ENCODE measurements around the gene TGIF2. TPM values are rescaled to one million over a fixed set of nuclear protein-coding genes. Genes with fewer than 3 reads are reported as not detected.

TGIF2 gene
- total and polyA plus RNA-seq, 2 donors (not counting 1 experiment from before 2014, with no cell fraction given): 24.0 to 45.6 TPM

GRCh38 chr20:36620917-36621316, 47.5 kb downstream of the TGIF2 start:
- POLR2A ChIA-PET: no interaction called here
- 100% methylated on average over 5 of the region's 5 CpGs for WGBS (ENCODE audit: insufficient coverage)
- no peaks in the 10 kb centered on the region for H3K9me3 Mint-ChIP-seq (ENCODE audit: insufficient read depth)
- Histone ChIP-seq H3K27ac (ENCODE audit: low read length in 2 of 2) (no peak overlapping the region), H3K9me3 (ENCODE audit: control extremely low read depth in 1 of 3, control insufficient read depth in 2 of 3, insufficient read depth in 1 of 3, low read length in 2 of 3) (no peaks in the 10 kb centered on the region), H3K79me2 (ENCODE audit: control insufficient read depth, insufficient read depth, low read length) (no peaks in the 10 kb centered on the region), H4K20me1 (ENCODE audit: control insufficient read depth, insufficient read depth, low read length, poor library complexity, severe bottlenecking) (no peaks in the 10 kb centered on the region), H3K36me3 (replicated peaks in 1 of 2; ENCODE audit: control extremely low read depth in 1 of 2, control insufficient read depth in 1 of 2, extremely low read depth in 1 of 2, insufficient read depth in 2 of 2, low read length in 1 of 2) (peaks cover 0 to under 1% of the 10 kb centered on the region in 2 experiments), H3K27me3 (replicated peaks in 1 of 4; ENCODE audit: control extremely low read depth in 1 of 4, control insufficient read depth in 3 of 4, insufficient read depth in 4 of 4, low read length in 3 of 4) (no peaks in the 10 kb centered on the region), H3K9ac (ENCODE audit: low read length) (no peak overlapping the region), H2AFZ (ENCODE audit: insufficient read depth, low read depth, low read length, poor library complexity, severe bottlenecking) (no peak overlapping the region), H3K4me3 (ENCODE audit: control extremely low read depth in 1 of 5, extremely low read depth in 1 of 5, insufficient read depth in 1 of 5, low read depth in 2 of 5, low read length in 4 of 5) (no peak overlapping the region), H3K4me2 (replicated peaks; ENCODE audit: low read depth, low read length, poor library complexity, severe bottlenecking) (no peak overlapping the region), H3K4me1 (ENCODE audit: control insufficient read depth in 2 of 2, insufficient read depth in 2 of 2, low read length in 2 of 2) (no peaks in the 10 kb centered on the region)
- no peak overlapping the region for H3K27ac Mint-ChIP-seq
- ATAC-seq (ENCODE audit: low read depth): no peak
- intact Hi-C loops (cut with micrococcal nuclease): no loop called here
- no peak for TF ChIP-seq CTCF (IDR thresholded peaks at IDR 0.05)
- TF ChIP-seq EZH2 (IDR thresholded peaks at IDR 0.05; ENCODE audit: borderline replicate concordance, insufficient read depth, low read depth, low read length, poor library complexity, severe bottlenecking): no peak
- CTCF ChIA-PET: no interaction called here
- DNase-seq: no peak
- H3K4me3 Mint-ChIP-seq: no peak overlapping the region
- no peaks in the 10 kb centered on the region for H3K27me3 Mint-ChIP-seq
- H3K4me1 Mint-ChIP-seq: no peaks in the 10 kb centered on the region

DNA sequence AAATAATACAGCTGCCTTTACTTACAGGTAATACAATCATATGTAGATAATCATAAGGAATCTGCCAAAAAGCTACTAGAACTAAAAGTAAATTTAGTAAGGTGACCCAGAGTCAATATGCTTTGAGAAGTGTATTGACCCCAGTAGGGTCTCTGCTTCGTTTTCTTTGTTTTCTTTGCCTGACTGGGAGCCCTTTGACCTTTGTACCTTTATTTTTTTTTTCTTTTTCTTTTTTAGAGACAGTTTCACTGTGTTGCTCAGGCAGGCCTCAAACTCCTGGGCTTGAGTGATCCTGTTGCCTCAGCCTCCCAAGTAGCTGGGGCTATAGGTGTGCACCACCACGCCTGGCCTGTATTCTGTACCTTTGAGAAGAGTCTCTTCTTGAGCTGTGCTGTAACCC, 50.0 kb downstream of the TGIF2 start:
- no peaks in the 10 kb centered on the region for H3K9me3 ChIP-seq (ENCODE audit: control extremely low read depth in 1 of 3, control insufficient read depth in 2 of 3, insufficient read depth in 1 of 3, low read length in 2 of 3)
- DNase-seq (no peak), ATAC-seq (ENCODE audit: low read depth) (no peak)
- H3K27ac Mint-ChIP-seq: no peak overlapping the region
- H3K36me3 ChIP-seq (replicated peaks in 1 of 2; ENCODE audit: control extremely low read depth in 1 of 2, control insufficient read depth in 1 of 2, extremely low read depth in 1 of 2, insufficient read depth in 2 of 2, low read length in 1 of 2): no peaks in the 10 kb centered on the region
- H3K4me2 ChIP-seq (replicated peaks; ENCODE audit: low read depth, low read length, poor library complexity, severe bottlenecking): no peak overlapping the region
- no peak overlapping the region for H3K4me3 Mint-ChIP-seq
- no peak overlapping the region for H2AFZ ChIP-seq (ENCODE audit: insufficient read depth, low read depth, low read length, poor library complexity, severe bottlenecking)
- no peaks in the 10 kb centered on the region for H3K4me1 Mint-ChIP-seq
- H3K27me3 ChIP-seq (replicated peaks in 1 of 4; ENCODE audit: control extremely low read depth in 1 of 4, control insufficient read depth in 3 of 4, insufficient read depth in 4 of 4, low read length in 3 of 4): no peaks in the 10 kb centered on the region
- intact Hi-C loops (cut with micrococcal nuclease): no loop called here
- no peaks in the 10 kb centered on the region for H3K4me1 ChIP-seq (ENCODE audit: control insufficient read depth in 2 of 2, insufficient read depth in 2 of 2, low read length in 2 of 2)
- no peak overlapping the region for H3K27ac ChIP-seq (ENCODE audit: low read length in 2 of 2)
- H3K79me2 ChIP-seq (ENCODE audit: control insufficient read depth, insufficient read depth, low read length): no peaks in the 10 kb centered on the region
- TF ChIP-seq CTCF (IDR thresholded peaks at IDR 0.05) (no peak), EZH2 (IDR thresholded peaks at IDR 0.05; ENCODE audit: borderline replicate concordance, insufficient read depth, low read depth, low read length, poor library complexity, severe bottlenecking) (no peak)
- ChIA-PET CTCF (interaction anchor here (0.6 kb wide), 1 partner anchor 216 kb away, joined by 3 read pairs; no protein-coding TSS in a partner anchor), POLR2A (no interaction called here)
- H3K9me3 Mint-ChIP-seq (ENCODE audit: insufficient read depth): no peaks in the 10 kb centered on the region
- WGBS (ENCODE audit: insufficient coverage): 88% methylated on average over 1 of the region's 2 CpGs
- no peak overlapping the region for H3K4me3 ChIP-seq (ENCODE audit: control extremely low read depth in 1 of 5, extremely low read depth in 1 of 5, insufficient read depth in 1 of 5, low read depth in 2 of 5, low read length in 4 of 5)
- H4K20me1 ChIP-seq (ENCODE audit: control insufficient read depth, insufficient read depth, low read length, poor library complexity, severe bottlenecking): no peaks in the 10 kb centered on the region
- no peaks in the 10 kb centered on the region for H3K27me3 Mint-ChIP-seq
- H3K9ac ChIP-seq (ENCODE audit: low read length): no peak overlapping the region

Data from B cell (primary cell).